Stomach (tissue), 9 donors: ENCODE measurements around the gene CCDC30. TPM values are rescaled to one million over a fixed set of nuclear protein-coding genes. Genes with fewer than 3 reads are reported as not detected.
"Not testable (repeated sequence)": the region's sequence is repeated elsewhere in the genome, so short reads cannot be mapped to it uniquely, and the experiment has no call there.

Experiments
- DNase-seq, 2 donors: peaks; one replicate each; pipeline versions ENCODE4 v3.0.0 to v3.0.0-alpha.2; 2013 to 2019
- H3K27ac ChIP-seq, 5 donors: fragments of 200-600 bp in 4 of 5; sonication (generic) in 4 of 5; one replicate each; pipeline ENCODE4 v1.5.1; 2013 to 2019; ENCODE audit warnings: mild to moderate bottlenecking in 1 of 5, moderate library complexity in 1 of 5
- H3K27me3 ChIP-seq, 3 donors: fragments of 200-600 bp; sonication (generic); one replicate each; pipeline ENCODE4 v1.5.1; 2017 to 2019; ENCODE audit warnings: mixed run types in 1 of 3
- H3K36me3 ChIP-seq, 4 donors: fragments of 200-600 bp; sonication (generic); 1 replicate in 3 of 4; 2 replicates in 1 of 4; pipeline ENCODE4 v1.5.1; 2016 to 2019
- H3K4me1 ChIP-seq, 4 donors: fragments of 200-600 bp; sonication (generic); one replicate each; pipeline ENCODE4 v1.5.1; 2016 to 2019
- H3K4me3 ChIP-seq, 4 donors: fragments of 200-600 bp; sonication (generic) in 3 of 4; one replicate each; pipeline ENCODE4 v1.5.1; 2016 to 2019; ENCODE audit warnings: mild to moderate bottlenecking in 1 of 4
- H3K9me3 ChIP-seq, 4 donors: fragments of 200-600 bp; sonication (generic); one replicate each; pipeline ENCODE4 v1.5.1; 2016 to 2019
- EP300 ChIP-seq: sonication (generic); formaldehyde crosslinking; IDR thresholded peaks from one replicate; pipeline ENCODE4 v1.6.1; 2017; ENCODE audit warnings: antibody characterized with exemption
- POLR2A ChIP-seq, 4 donors: fragments of 450-650 bp; IDR thresholded peaks; one replicate each; pipeline ENCODE4 v1.6.1; 2016; ENCODE audit warnings: antibody characterized with exemption in 4 of 4, control low read depth in 2 of 4, mild to moderate bottlenecking in 1 of 4, moderate library complexity in 1 of 4
- POLR2AphosphoS5 ChIP-seq, 3 donors: sonication (generic); formaldehyde crosslinking; IDR thresholded peaks; one replicate each; pipeline ENCODE4 v1.6.1; 2016; ENCODE audit warnings: antibody characterized with exemption in 3 of 3
- whole genome bisulfite sequencing, 5 donors: extraction: QIAGEN DNeasy Blood & Tissue Kit in 3 of 5; methylation state at CpG; one replicate each; pipeline versions ENCODE4 v1.1.5 to v1.1.7; 2013 to 2018; 5-methylcytosine and 5-hydroxymethylcytosine counted together
- intact Hi-C: fragments of 100-400 bp; cut with DNase I; formaldehyde crosslinking; loops from one replicate; pipeline ENCODE4 v1.15.1; 2023; ENCODE audit warnings: low total_unique reads
- polyA plus RNA-seq, 3 donors: library from polyadenylated mRNA; stranded (reverse); fragments of 200-250 nt; gene quantifications; one replicate each; pipeline ENCODE4 v1.2.3, GENCODE V29; 2013
- total RNA-seq, 5 donors: library from RNA; depleted of rRNA; stranded (reverse); fragments of >200 nt; gene quantifications; one replicate each; pipeline versions ENCODE4 v1.1.0 to v1.2.3, GENCODE V29; 2014 to 2016
- TF ChIP-seq, protein P1 (sequence below), 7 experiments: fragments of 450-650 bp in 4 of 7; fragments of 200-600 bp in 3 of 7; sonication (generic) in 3 of 7; IDR thresholded peaks; one replicate each; pipeline ENCODE4 v1.5.1; 2016 to 2019; ENCODE audit warnings: antibody characterized with exemption in 7 of 7, control low read depth in 2 of 7, mild to moderate bottlenecking in 1 of 7
- donor health status: healthy with polysubstance abuse.
- donor health status: Bipolar disorder and iron deficiency.
- donor health status: healthy.

The CCDC30 gene
- total and polyA plus RNA-seq, 8 donors = under 0.01 to 2.3 (median 1.0) TPM

DNA sequence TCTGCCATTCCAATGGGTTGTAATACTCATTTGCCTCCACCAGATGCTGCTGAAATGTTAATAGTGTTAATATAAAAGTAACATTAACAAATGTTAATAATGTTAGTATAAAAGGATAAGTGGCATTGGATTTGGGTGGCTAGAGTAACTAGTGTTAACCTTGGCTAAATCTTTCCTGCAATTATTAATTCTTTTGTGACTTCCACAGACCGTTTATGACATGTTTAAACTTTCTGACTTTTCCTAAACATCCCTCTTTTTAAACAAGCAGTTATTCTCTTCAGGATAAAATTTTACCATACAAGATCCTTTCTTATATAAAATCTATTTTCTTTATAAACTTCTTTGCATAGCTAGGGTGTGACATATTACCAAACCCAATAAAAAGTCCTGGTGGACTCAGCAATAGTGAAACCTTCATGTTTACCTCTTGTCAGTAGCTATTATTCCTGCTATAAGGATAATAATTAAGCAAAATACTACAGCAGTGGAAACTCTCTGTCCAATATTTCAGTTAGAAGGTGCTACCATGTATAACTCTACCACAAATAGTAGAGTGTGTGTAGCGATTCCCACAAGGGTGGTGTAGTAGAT, 41.5 kb downstream of the CCDC30 start:
- H3K27ac ChIP-seq = no peak overlapping the region
- no peaks in the 10 kb centered on the region for H3K4me1 ChIP-seq
- no peak overlapping the region for H3K4me3 ChIP-seq
- WGBS, 5 donors = 87 to 97% (median 96%) methylated on average over 2 of the region's 2 CpGs
- H3K36me3 ChIP-seq = peaks cover 0 to 83% (median 47%) of the 10 kb centered on the region in 4 donors
- DNase-seq = no peak
- TF ChIP-seq, protein P1, sequence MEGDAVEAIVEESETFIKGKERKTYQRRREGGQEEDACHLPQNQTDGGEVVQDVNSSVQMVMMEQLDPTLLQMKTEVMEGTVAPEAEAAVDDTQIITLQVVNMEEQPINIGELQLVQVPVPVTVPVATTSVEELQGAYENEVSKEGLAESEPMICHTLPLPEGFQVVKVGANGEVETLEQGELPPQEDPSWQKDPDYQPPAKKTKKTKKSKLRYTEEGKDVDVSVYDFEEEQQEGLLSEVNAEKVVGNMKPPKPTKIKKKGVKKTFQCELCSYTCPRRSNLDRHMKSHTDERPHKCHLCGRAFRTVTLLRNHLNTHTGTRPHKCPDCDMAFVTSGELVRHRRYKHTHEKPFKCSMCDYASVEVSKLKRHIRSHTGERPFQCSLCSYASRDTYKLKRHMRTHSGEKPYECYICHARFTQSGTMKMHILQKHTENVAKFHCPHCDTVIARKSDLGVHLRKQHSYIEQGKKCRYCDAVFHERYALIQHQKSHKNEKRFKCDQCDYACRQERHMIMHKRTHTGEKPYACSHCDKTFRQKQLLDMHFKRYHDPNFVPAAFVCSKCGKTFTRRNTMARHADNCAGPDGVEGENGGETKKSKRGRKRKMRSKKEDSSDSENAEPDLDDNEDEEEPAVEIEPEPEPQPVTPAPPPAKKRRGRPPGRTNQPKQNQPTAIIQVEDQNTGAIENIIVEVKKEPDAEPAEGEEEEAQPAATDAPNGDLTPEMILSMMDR (IDR thresholded peaks at IDR 0.05) = no peak
- TF ChIP-seq EP300 (no peak), POLR2A (IDR thresholded peaks at IDR 0.05) (no peak), POLR2AphosphoS5 (IDR thresholded peaks at IDR 0.05) (no peak)
- H3K9me3 ChIP-seq = peaks cover 12 to 77% (median 49%) of the 10 kb centered on the region in 4 donors
- no peaks in the 10 kb centered on the region for H3K27me3 ChIP-seq
- intact Hi-C loops = no loop called here

DNA sequence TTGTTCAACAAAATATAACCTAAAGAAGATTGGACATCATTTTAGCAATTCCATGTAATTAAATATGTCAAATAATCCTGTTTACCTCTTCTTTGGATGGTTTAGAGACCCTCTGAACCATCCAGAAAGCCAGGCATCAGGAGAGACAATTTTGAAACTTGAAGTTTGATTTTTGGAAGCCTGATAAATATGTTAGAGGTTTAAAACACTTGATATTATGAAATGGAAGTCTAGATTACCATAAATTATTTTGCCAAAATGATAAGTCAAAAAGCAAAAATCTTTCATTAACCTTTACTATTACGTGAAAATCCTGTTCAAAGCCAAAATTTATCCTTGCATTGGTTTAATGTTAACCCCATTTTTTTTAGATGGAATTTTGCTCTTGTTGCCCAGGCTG, 43.5 kb downstream of the CCDC30 start:
- no peaks in the 10 kb centered on the region for H3K4me1 ChIP-seq
- TF ChIP-seq, protein P1 (IDR thresholded peaks at IDR 0.05) = no peak
- TF ChIP-seq EP300 (no peak), POLR2A (IDR thresholded peaks at IDR 0.05) (no peak), POLR2AphosphoS5 (IDR thresholded peaks at IDR 0.05) (no peak)
- WGBS, 5 donors = 82 to 89% (median 85%) methylated on average over 1 of the region's 1 CpG
- H3K36me3 ChIP-seq = peaks cover 0 to 80% (median 46%) of the 10 kb centered on the region in 4 donors
- DNase-seq = no peak
- H3K9me3 ChIP-seq = peaks cover 12 to 96% (median 62%) of the 10 kb centered on the region in 4 donors
- H3K27me3 ChIP-seq = no peaks in the 10 kb centered on the region
- no peak overlapping the region for H3K27ac ChIP-seq
- no peak overlapping the region for H3K4me3 ChIP-seq
- intact Hi-C loops = no loop called here

DNA sequence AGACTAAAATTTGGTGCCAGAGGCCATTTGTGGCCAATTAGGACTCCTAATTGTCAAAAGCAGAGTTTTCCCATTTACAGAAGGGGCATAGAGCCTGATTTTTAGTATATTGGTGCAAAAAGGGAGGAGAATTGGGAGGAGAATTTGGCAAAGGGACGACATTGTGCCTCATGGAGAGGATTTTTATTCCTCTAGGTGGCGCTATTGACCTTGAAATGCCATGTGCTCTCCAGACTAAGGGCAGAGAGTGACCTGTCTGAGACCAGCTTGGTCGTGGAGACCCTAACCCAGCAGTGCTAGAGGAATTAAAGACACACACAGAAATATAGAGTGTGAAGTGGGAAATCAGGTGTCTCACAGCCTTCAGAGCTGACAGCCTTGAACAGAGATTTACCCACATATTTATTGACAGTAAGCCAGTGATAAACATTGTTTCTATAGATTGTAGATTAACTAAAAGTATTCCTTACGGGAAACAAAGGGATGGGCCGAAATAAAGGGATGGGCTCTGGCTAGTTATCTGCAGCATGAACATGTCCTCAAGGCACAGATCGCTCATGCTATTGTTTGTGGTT, 48.6 kb downstream of the CCDC30 start:
- H3K27ac ChIP-seq, intact Hi-C loops, H3K4me1 ChIP-seq, DNase-seq, H3K27me3 ChIP-seq, H3K4me3 ChIP-seq: not testable (repeated sequence)
- H3K9me3 ChIP-seq = peaks cover 4 to 70% (median 47%) of the 10 kb centered on the region in 4 donors
- WGBS, 5 donors = 69 to 76% (median 75%) methylated on average over 6 of the region's 6 CpGs
- H3K36me3 ChIP-seq = peaks cover 0 to 65% (median 23%) of the 10 kb centered on the region in 4 donors

DNA sequence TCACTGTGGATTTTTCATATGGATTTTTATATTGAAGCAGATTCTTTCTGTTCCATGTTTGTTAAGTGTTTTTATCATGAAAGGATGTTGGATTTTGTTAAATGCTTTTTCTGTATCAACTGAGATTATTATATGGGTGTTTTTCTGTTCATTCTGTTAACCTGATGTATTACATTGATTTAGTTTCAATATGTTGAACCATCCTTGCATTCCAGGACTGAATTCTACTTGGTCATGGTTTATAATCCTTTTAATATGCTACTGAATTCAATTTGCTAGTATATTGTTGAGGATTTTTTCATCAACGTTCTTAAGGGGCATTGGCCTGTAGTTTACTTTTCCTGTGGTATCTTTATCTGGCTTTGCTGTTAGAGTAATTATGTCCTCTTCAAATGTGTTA, 55.8 kb downstream of the CCDC30 start:
- intact Hi-C loops = no loop called here
- DNase-seq = no peak
- no peaks in the 10 kb centered on the region for H3K4me1 ChIP-seq
- peaks cover 0 to 40% (median 21%) of the 10 kb centered on the region in 4 donors for H3K9me3 ChIP-seq
- peaks cover 0 to 31% (median 0%) of the 10 kb centered on the region in 4 donors for H3K36me3 ChIP-seq
- no peak overlapping the region for H3K4me3 ChIP-seq
- H3K27ac ChIP-seq = no peak overlapping the region
- WGBS, 5 donors = 0 to 81% (median 77%) methylated on average over 1 of the region's 1 CpG
- H3K27me3 ChIP-seq = no peaks in the 10 kb centered on the region
- no peak for TF ChIP-seq POLR2A (IDR thresholded peaks at IDR 0.05)
- no peak for TF ChIP-seq EP300
- TF ChIP-seq POLR2AphosphoS5 (IDR thresholded peaks at IDR 0.05) = no peak
- TF ChIP-seq, protein P1 (IDR thresholded peaks at IDR 0.05) = no peak

DNA sequence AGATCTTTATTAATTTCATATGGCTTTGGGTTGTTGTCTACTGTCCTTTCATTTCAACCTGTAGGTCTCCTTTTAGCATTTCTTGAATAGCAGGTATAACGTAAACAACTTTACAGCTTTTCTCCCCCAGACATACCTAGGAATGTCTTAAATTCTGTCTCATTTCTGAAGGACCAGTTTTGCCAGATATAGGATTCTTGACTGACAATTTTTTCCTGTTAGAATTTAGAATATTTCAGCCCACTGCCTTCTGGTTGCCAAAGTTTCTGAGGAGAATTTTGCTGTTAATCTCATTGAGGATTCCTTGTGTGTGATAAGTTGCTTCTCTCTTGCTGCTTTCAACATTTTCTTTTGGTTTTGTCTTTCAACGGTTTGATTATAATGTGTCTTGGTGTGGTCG, 60.1 kb downstream of the CCDC30 start:
- Histone ChIP-seq H3K4me1 (no peaks in the 10 kb centered on the region), H3K27me3 (no peaks in the 10 kb centered on the region), H3K36me3 (peaks cover 0 to 4% (median 0%) of the 10 kb centered on the region in 4 donors), H3K4me3 (no peak overlapping the region), H3K27ac (no peak overlapping the region), H3K9me3 (peaks cover 0 to 31% (median 19%) of the 10 kb centered on the region in 4 donors)
- 92 to 98% (median 95%) methylated on average over 3 of the region's 3 CpGs for WGBS, 5 donors
- no peak for DNase-seq
- TF ChIP-seq, protein P1 (IDR thresholded peaks at IDR 0.05) = no peak
- TF ChIP-seq POLR2AphosphoS5 (IDR thresholded peaks at IDR 0.05) (no peak), POLR2A (IDR thresholded peaks at IDR 0.05) (no peak), EP300 (no peak)
- intact Hi-C loops = no loop called here
